ENCODE data around the gene PARP3.
A peak's percentile ranks its signal among the peaks of the same experiment; 100 is the strongest.

Gene PARP3

DNA sequence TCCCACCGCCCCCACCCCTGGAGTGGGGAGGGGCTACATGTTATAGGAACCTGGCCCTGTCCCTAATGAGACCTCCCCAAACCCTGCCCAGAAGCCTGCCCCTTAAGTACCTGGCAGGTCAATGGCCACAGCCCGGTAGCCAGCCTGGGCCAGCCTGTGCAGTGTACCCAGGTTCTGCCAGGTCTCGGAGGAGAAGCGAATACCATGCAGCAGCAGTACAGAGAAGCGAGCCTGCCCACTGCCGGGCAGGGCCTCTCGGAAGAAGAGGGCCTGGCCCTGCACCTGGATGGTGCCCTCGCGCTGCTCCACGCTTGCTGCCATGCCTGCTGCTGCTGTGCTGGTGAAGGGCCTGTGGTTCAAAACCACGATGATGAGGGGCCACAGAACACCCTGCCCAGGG, 29.2 kb downstream of the PARP3 start:
- Histone ChIP-seq H3K9ac (ENCODE audit: low read depth, low read length) (no peak overlapping the region), H3K9me3 (replicated peaks; ENCODE audit: low read length) (no peaks in the 10 kb centered on the region), H3K4me3 (ENCODE audit: low read length) (no peak overlapping the region), H3K36me3 (ENCODE audit: insufficient read depth, low read length) (no peaks in the 10 kb centered on the region), H3K27me3 (ENCODE audit: control insufficient read depth, insufficient read depth, low read length) (no peaks in the 10 kb centered on the region), H3K4me2 (ENCODE audit: low read length) (no peak overlapping the region), H3K4me1 (ENCODE audit: control insufficient read depth, insufficient read depth, low read length) (peaks cover 39% of the 10 kb centered on the region)

DNA sequence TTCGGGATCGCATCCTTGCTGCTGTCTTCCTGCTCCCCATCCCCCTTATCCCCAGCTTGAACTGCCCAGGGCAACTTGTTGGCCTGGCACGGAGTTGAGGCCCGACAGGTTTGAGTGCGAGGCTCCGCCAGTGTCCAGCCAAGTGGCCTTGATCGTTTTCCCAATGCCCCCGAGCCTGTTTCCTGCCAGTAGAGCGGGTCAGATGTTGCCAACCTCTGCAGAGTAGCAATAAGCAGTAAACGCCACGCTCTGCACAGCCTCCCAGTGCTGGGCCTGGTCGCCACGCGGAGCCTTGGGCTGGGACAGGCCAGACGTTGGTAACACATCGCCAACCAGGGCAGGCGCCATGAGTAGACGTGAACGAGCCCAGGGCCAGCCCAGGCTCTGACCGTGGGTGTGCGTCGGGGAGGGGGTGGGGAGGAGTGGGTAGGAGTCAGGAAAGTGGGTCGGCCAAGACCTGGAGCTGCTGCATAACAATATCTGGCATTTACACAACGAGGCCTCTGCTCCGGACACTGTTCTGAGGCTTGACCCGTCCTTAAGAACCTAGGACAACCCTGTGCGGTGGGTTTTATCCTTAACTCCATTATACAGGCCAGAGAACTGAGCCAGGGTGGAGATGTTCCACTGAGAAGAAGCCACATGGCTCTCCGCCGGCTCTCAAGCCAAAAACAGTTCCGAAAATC, 32.3 kb downstream of the PARP3 start:
- peak overlapping the region; percentile 84 for H3K4me3 ChIP-seq (ENCODE audit: low read length)
- no peaks in the 10 kb centered on the region for H3K9me3 ChIP-seq (replicated peaks; ENCODE audit: low read length)
- H3K27me3 ChIP-seq (ENCODE audit: control insufficient read depth, insufficient read depth, low read length): no peaks in the 10 kb centered on the region
- no peaks in the 10 kb centered on the region for H3K36me3 ChIP-seq (ENCODE audit: insufficient read depth, low read length)
- peak overlapping the region; percentile 89 for H3K4me2 ChIP-seq (ENCODE audit: low read length)
- H3K4me1 ChIP-seq (ENCODE audit: control insufficient read depth, insufficient read depth, low read length): peaks cover 22% of the 10 kb centered on the region
- H3K9ac ChIP-seq (ENCODE audit: low read depth, low read length): peak overlapping the region; percentile 87

DNA sequence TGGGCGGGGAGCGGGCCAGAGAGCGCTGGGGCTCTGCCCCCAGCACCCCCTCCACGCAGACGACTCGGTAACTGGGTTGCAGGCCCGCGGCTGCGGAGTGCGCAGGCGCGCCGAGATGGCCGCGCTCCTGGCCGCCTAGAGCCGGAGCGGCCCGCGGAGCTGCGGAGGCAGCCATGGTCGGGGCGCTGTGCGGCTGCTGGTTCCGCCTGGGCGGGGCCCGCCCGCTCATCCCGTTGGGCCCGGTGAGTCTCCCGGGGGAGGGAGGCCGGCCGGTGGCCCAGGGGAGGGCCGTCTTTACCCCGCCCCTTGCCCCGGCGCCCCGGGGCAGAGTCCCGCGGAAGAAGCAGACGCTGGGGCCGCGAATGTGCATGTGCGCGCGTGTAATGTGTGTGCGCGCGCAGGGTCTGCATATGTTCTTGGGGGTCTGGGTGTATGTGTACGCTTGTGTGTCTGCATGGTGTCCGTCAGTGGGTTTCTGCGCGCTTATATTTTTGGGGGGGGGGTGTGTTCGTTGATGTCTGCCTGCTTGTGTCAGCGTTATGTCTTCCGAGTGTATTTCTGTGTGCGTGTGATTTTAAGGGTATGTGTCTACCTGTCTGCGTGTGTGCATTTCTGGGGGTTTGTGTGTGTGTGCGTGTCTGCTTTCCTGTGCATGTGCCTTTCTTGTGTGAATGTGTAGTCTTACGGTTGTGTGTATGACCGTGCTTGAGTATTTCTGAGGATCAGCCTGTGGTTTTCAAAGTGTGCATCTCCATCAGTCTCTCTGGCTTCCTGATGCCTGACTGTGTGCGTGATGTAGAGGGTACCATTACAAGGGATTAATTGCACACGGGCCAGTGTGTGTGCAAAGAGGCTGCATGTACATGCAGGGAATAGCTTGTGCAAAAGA, 33.0 kb downstream of the PARP3 start, which contains the start of gene ABHD14A:
Gene ABHD14A (plus strand): TSS at position 102 of the 889 bp plus-strand sequence. CDS start 72 bp downstream, at position 174.
- peak within 1 kb of the TSS; percentile 89 for H3K4me2 ChIP-seq (ENCODE audit: low read length)
- H3K4me3 ChIP-seq (ENCODE audit: low read length): peak within 1 kb of the TSS; percentile 84
- H3K9me3 ChIP-seq (replicated peaks; ENCODE audit: low read length): no peaks in the 10 kb centered on the region
- no peaks in the 10 kb centered on the region for H3K27me3 ChIP-seq (ENCODE audit: control insufficient read depth, insufficient read depth, low read length)
- H3K36me3 ChIP-seq (ENCODE audit: insufficient read depth, low read length): no peaks in the 10 kb centered on the region
- H3K9ac ChIP-seq (ENCODE audit: low read depth, low read length): peak within 1 kb of the TSS; percentile 87
- peaks cover 22% of the 10 kb centered on the region for H3K4me1 ChIP-seq (ENCODE audit: control insufficient read depth, insufficient read depth, low read length)

DNA sequence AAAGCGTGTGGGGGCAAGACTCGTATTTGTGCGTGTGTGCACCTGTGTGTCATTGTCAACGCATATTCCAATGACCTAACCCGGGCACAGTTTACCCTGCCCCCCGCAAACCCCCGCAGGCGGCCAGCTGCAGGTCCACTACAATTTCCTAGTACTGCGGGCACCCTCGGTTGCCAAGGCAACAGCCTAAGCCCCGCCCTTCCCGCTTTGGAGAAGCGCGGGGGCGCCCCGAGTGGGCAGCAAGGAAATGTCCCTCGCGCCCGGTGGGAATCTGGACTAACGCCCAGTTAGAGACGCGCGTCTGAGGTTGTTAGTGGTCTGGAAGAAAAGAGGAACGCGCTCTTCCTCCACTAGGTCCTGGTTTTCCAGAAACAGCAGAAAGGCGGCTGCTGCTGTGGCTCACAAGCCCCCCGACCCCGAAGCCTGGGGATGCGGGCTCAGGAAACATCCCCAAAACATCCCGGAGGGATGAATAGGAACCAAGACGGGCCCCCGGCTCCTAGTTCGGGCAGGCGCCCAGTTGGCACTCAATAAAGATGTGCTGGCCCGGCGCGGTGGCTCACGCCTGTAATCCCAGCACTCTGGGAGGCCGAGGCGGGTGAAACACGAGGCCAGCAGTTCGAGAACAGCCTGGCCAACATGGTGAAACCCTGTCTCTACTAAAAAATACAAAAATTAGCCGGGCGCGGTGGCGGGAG, 33.8 kb downstream of the PARP3 start:
- Histone ChIP-seq H3K9ac (ENCODE audit: low read depth, low read length) (no peak overlapping the region), H3K27me3 (ENCODE audit: control insufficient read depth, insufficient read depth, low read length) (no peaks in the 10 kb centered on the region), H3K4me2 (ENCODE audit: low read length) (peak overlapping the region; percentile 89), H3K36me3 (ENCODE audit: insufficient read depth, low read length) (no peaks in the 10 kb centered on the region), H3K9me3 (replicated peaks; ENCODE audit: low read length) (no peaks in the 10 kb centered on the region), H3K4me3 (ENCODE audit: low read length) (peak overlapping the region; percentile 84), H3K4me1 (ENCODE audit: control insufficient read depth, insufficient read depth, low read length) (peaks cover 22% of the 10 kb centered on the region)

DNA sequence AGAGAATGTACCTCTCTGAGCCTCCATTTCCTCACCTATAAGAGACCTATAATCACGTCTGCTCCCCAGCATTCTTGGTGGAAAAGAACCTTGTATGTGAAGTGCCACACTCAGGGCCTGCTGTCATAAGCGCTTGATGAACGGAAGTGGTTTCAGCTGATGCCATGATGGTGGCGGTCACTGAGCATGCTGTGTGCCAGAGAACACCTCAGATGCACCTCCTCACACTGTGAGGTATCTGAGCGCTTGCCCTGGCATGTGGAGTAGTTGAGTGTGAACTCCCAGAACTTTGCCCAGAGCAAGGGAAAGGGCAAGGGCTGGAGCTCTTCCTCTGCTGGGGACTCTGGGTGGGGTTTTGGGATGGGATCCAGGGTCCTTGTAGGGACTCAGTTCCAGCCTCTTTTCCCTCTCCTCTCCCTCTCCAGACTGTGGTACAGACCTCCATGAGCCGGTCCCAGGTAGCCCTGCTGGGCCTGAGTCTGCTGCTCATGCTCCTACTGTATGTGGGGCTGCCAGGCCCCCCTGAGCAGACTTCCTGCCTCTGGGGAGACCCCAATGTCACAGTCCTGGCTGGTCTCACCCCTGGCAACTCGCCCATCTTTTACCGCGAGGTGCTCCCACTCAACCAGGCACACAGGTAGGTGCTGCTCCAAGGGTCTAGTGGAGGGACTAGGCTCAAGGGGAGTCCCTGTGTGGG, 35.4 kb downstream of the PARP3 start:
- Histone ChIP-seq H3K4me1 (ENCODE audit: control insufficient read depth, insufficient read depth, low read length) (peaks cover 30% of the 10 kb centered on the region), H3K36me3 (ENCODE audit: insufficient read depth, low read length) (no peaks in the 10 kb centered on the region), H3K9ac (ENCODE audit: low read depth, low read length) (no peak overlapping the region), H3K4me3 (ENCODE audit: low read length) (no peak overlapping the region), H3K27me3 (ENCODE audit: control insufficient read depth, insufficient read depth, low read length) (no peaks in the 10 kb centered on the region), H3K4me2 (ENCODE audit: low read length) (no peak overlapping the region), H3K9me3 (replicated peaks; ENCODE audit: low read length) (no peaks in the 10 kb centered on the region)

DNA sequence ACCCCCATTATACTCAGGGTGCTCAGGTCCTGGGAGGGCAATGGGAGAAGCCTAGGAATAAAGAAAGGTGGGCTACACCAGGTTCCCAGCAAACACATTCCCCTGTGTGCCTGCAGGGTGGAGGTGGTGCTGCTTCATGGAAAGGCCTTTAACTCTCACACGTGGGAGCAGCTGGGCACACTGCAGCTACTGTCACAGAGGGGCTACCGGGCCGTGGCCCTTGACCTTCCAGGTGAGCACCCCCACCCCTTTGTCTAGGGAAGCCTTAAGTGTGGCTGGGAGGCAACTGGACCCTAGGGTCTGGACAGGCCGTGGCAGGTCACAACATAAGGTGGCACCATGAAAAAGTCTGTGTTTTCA, 36.0 kb downstream of the PARP3 start:
- Histone ChIP-seq H3K4me2 (ENCODE audit: low read length) (no peak overlapping the region), H3K4me1 (ENCODE audit: control insufficient read depth, insufficient read depth, low read length) (peaks cover 31% of the 10 kb centered on the region), H3K27me3 (ENCODE audit: control insufficient read depth, insufficient read depth, low read length) (no peaks in the 10 kb centered on the region), H3K36me3 (ENCODE audit: insufficient read depth, low read length) (no peaks in the 10 kb centered on the region), H3K9me3 (replicated peaks; ENCODE audit: low read length) (no peaks in the 10 kb centered on the region), H3K4me3 (ENCODE audit: low read length) (no peak overlapping the region), H3K9ac (ENCODE audit: low read depth, low read length) (no peak overlapping the region)

DNA sequence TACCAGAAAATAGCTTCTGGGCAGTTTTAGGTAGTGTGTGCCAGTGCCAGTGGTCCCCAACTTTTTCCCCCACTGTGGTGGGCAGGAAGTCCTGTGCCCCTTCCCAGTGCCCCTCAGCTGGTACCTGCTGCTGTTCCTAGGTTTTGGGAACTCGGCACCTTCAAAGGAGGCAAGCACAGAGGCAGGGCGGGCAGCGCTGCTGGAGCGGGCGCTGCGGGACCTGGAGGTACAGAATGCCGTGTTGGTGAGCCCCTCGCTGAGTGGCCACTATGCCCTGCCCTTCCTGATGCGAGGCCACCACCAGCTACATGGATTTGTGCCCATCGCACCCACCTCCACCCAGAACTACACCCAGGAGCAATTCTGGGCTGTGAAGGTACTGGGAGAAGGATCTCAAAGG, 38.1 kb downstream of the PARP3 start:
- Histone ChIP-seq H3K4me1 (ENCODE audit: control insufficient read depth, insufficient read depth, low read length) (peaks cover 30% of the 10 kb centered on the region), H3K4me3 (ENCODE audit: low read length) (no peak overlapping the region), H3K36me3 (ENCODE audit: insufficient read depth, low read length) (no peaks in the 10 kb centered on the region), H3K27me3 (ENCODE audit: control insufficient read depth, insufficient read depth, low read length) (no peaks in the 10 kb centered on the region), H3K4me2 (ENCODE audit: low read length) (no peak overlapping the region), H3K9me3 (replicated peaks; ENCODE audit: low read length) (no peaks in the 10 kb centered on the region), H3K9ac (ENCODE audit: low read depth, low read length) (no peak overlapping the region)

DNA sequence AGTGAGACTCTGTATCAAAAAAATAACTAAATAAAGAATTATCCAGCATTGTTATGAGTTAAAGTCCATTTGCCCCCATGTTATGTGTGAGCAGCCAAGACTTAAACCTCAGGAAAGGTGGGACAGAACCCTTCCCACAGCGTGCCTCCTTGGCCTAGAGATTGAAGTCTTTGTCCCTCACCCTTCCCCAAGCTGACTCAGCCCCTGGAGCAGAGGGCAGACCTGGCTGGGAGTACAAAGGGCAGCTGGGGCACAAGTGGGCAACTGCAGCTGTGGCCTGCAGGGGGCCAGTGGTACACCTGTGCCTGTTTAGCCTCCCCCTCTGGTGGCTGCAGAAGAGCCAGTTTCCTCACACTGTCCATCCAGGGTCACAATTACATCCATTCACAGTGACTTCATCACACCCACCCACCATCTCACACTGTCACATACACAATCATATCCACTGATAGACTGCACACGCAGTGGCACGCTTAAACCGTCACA, 40.2 kb downstream of the PARP3 start:
- H3K4me1 ChIP-seq (ENCODE audit: control insufficient read depth, insufficient read depth, low read length): peaks cover 21% of the 10 kb centered on the region
- H3K36me3 ChIP-seq (ENCODE audit: insufficient read depth, low read length): no peaks in the 10 kb centered on the region
- H3K4me3 ChIP-seq (ENCODE audit: low read length): peak overlapping the region; percentile 73
- H3K9ac ChIP-seq (ENCODE audit: low read depth, low read length): peak overlapping the region; percentile 90
- H3K27me3 ChIP-seq (ENCODE audit: control insufficient read depth, insufficient read depth, low read length): no peaks in the 10 kb centered on the region
- peak overlapping the region; percentile 92 for H3K4me2 ChIP-seq (ENCODE audit: low read length)
- H3K9me3 ChIP-seq (replicated peaks; ENCODE audit: low read length): no peaks in the 10 kb centered on the region

DNA sequence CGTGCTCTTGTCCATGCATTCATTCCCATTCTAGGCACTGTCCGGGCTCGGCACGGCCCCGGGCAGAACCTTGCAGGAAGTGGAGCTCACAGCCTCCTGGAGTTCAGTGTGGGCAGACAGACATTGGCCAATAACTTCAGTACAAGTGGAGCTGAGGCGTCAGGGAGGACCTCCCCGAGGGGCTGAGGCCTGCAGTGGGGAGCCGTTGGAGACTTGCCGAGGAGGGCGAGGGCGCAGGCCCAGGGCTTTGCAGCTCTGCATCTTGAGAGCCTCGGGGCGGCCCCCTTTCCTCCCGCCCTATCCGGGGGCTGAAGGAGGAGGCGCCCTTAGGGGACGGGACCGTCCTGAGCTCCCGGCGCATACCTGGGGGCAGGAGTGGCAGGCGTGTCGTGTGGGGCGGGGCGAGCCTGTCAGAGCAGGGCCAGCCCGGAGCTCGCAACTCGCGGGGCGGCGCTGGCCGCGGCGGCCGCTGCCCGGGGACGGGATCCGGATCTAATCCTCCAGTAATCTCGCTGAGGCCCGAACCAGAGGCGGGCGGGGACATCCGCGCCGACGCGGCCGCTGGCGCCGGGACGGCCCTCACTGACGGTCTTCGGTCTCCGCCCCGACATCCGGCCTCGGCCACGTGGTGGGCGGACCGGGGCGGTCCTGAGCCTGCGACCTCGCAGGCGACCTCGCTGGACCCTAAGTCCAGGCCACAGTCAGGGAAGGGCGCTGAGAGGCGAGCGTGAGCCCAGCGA, 40.8 kb downstream of the PARP3 start, which contains the start of gene ACY1:
Gene ACY1 (plus strand): TSS at position 698 of the 740 bp plus-strand sequence. CDS start 530 bp downstream, outside the sequence.
- H3K9ac ChIP-seq (ENCODE audit: low read depth, low read length): peak within 1 kb of the TSS; percentile 90
- peak within 1 kb of the TSS; percentile 73 for H3K4me3 ChIP-seq (ENCODE audit: low read length)
- no peaks in the 10 kb centered on the region for H3K9me3 ChIP-seq (replicated peaks; ENCODE audit: low read length)
- H3K4me2 ChIP-seq (ENCODE audit: low read length): peak within 1 kb of the TSS; percentile 92
- peaks cover 21% of the 10 kb centered on the region for H3K4me1 ChIP-seq (ENCODE audit: control insufficient read depth, insufficient read depth, low read length)
- H3K36me3 ChIP-seq (ENCODE audit: insufficient read depth, low read length): no peaks in the 10 kb centered on the region
- no peaks in the 10 kb centered on the region for H3K27me3 ChIP-seq (ENCODE audit: control insufficient read depth, insufficient read depth, low read length)

DNA sequence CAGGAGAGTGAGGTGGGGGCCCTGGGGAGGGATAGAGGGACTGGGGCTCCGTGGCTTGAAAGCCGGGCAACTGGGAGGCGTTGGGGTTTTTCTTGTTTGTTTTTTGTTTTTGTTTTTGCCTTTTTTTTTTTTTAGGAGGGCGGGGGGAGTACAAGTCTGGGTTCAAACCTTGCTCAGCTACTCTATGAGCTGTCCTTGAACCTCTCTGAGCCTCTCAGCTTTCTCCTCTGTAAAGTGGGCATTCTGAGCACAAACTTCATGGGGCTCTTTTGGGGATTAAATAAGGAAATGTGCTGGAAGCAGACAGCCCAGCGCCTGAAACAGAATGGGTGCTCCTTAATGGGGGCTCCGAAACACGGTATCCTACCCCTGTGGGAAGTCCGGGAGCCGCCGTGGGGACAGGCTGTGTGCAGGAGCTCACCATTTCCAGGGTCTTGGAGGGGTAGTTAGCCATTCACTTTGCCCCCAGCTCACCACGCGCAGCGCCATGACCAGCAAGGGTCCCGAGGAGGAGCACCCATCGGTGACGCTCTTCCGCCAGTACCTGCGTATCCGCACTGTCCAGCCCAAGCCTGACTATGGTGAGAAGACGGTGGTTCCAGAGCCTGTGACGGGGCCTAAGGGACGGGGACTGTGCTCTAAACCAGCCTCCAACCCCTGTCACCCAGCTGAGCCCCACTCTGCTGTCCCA, 41.6 kb downstream of the PARP3 start:
- H3K4me3 ChIP-seq (ENCODE audit: low read length): peak overlapping the region; percentile 73
- peak overlapping the region; percentile 90 for H3K9ac ChIP-seq (ENCODE audit: low read depth, low read length)
- H3K9me3 ChIP-seq (replicated peaks; ENCODE audit: low read length): no peaks in the 10 kb centered on the region
- no peaks in the 10 kb centered on the region for H3K27me3 ChIP-seq (ENCODE audit: control insufficient read depth, insufficient read depth, low read length)
- no peaks in the 10 kb centered on the region for H3K36me3 ChIP-seq (ENCODE audit: insufficient read depth, low read length)
- H3K4me2 ChIP-seq (ENCODE audit: low read length): peak overlapping the region; percentile 92
- H3K4me1 ChIP-seq (ENCODE audit: control insufficient read depth, insufficient read depth, low read length): peaks cover 21% of the 10 kb centered on the region

Data from skeletal muscle satellite cell (primary cell).